ENCODE data around the gene CPLANE2.
A peak's percentile ranks its signal among the peaks of the same experiment; 100 is the strongest.
"Not testable (repeated sequence)": the region's sequence is repeated elsewhere in the genome, so short reads cannot be mapped to it uniquely, and the experiment has no call there.

The CPLANE2 gene

DNA sequence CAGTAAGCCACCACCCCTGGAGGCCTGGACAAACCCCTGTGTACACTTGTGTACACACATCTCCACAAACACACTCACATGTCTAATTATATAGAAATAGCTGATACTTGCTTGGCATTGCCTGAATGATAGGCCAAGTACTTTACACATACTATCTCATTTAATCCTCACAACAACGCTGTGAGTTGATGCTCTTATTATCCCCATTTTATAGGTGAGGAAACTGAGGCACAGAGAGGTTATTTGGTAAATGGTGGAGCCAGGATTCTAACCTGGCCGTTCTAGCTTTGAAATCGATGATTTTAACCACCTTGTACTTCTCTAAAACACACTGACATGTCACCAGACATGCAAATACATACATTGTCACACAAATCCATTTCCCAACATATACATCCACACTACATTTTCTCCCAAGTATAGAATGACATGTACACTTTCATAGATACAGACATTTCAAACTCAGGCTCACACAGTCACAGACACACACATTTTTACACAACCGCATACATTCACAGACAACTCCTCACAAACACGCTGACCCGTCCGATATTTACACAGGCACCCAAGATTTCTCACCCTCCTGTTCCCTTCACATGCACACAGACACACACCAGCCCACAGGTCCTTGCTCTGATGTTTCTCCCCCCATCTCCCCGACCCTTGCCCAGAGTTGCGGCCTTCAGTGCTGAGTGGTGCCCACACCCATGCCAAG, 27.7 kb downstream of the CPLANE2 start:
- DNase-seq (ENCODE audit: low read depth in 3 of 3): no peak

DNA sequence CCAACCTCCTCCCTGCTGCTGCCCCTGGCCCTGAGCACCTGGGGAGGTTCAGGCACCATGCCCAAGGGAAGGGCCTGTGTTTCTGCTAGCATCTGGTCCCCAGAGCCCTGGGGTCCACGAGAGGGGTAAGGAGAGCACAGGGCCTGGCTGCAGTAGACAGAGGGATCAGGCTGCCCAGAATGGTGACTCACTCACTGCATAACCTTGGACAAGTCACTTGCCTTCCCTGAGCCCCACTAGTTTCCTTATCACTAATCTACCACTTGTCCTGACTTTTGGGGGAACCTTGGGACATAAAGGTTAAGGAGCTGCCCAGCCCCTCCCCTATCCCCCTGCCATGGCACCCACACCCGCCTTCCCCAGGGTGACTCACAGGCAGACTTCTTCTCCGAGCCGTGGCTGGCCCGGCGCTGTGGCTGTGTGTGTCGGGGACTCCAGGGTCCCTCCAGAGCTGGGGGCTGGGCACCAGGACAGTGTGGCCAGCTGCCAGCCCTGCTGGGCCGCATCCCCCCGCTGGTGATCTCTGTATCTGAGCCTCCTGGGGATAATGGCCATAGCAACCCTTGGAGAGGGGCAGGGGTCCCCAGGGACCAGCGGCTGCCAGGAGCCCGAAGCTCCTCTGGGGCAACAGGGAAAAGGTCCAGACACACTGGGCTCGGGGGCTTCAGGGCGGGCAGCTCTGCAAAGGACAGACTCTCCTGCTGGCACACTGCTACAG, 28.6 kb downstream of the CPLANE2 start:
- DNase-seq (ENCODE audit: low read depth in 3 of 3): no peak

GRCh38 chr1:16207318-16208269, 29.4 kb downstream of the CPLANE2 start:
- DNase-seq (ENCODE audit: low read depth in 3 of 3): no peak

DNA sequence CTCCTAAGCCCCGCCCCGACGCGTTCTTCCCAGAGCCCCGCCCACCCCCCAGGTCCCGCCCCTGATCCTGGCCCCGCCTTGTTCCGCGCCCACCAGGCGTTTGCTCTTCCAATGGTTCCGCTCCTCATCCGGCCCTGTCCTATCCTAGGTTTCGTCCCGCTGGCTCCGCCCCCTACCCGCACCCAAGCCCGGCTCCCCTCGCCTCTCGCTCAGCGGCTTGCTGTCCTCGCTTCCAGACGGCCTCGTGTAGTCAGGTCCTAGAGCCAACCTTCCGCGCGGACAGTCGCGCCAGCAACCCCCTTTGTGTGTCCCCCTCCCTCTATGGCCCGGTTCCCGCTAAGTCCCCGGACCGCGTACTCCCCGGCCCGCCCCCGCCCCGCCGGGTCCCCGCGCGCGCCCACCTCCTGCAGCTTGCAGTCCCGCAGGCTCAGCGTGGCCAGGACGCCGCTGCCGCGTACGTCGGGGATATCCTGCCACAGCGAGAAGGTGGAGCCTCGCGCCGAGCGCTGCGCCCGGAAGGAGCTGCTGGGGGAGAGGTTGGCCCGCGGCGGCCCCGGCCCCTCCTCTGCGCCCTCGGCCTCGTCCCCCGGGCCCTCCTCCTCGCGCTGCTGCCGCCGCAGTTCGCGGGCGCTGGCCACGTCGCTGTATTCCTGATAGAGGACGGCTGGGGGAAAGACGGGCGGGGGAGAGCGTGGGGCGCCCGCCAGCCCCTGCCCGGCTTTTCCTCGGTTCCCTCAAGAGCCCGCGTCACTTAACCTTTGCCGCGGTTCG, 30.3 kb downstream of the CPLANE2 start:
- DNase-seq (ENCODE audit: low read depth in 3 of 3): peak; percentile 88 to 94 (median 89)

DNA sequence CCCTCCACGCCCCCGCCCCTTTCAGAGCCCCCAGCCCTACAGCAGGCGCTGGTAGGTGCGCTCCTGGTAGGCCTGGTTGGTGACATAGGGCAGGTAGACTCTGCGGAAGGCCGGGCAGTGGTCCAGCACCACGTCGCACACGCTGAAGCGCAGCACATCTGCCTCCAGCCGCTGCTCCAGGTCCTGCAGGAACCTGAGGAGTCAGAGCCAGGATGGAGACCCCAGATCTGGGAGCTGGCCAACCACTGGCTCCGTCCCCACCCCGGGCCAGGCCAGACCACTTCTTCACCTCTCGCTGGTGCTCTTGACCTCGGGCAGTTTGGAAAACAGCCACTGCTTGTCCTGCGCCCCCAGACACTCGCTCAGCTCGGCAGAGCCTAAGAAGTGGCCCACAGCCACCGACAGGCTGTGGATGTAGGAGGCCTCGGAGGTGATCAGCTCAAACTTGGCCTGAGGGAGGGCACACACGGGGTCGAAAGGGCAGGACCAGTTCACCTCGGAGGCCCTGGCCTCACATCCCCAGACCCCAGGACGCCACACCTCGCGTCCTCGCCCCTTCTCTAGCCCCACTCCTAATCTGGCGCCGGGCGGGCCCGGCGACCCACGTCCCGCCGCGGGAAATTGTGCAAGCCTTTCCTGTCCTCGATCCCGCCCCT, 31.0 kb downstream of the CPLANE2 start:
- no peak for DNase-seq (ENCODE audit: low read depth in 3 of 3)

DNA sequence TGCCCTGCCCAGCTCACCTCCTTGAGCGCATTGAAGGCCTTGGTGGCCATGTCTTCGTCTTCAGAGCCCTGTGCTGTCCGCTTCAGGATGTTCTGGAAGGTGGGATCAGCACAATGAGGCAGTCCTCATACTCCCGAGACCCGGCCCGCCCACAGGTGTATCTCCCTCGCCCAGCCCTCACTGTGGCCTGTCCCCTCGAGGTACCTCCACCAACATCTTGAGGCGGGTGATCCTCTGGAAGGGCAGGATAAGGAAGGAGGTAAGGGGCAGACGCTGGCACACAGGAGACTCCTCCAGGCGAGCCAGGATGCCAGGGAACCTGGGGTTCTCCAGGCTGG, 31.7 kb downstream of the CPLANE2 start:
- no peak for DNase-seq (ENCODE audit: low read depth in 3 of 3)

GRCh38 chr1:16204634-16205333, 32.2 kb downstream of the CPLANE2 start:
- peak in 1 of 3 experiments; percentile 30 for DNase-seq (ENCODE audit: low read depth in 3 of 3)

- DNase-seq (ENCODE audit: low read depth in 3 of 3): no peak
Observed at GRCh38 chr1:16204216-16204615, 32.8 kb downstream of the CPLANE2 start.

GRCh38 chr1:16203550-16203949, 33.4 kb downstream of the CPLANE2 start:
- DNase-seq (ENCODE audit: low read depth in 3 of 3): no peak

DNA sequence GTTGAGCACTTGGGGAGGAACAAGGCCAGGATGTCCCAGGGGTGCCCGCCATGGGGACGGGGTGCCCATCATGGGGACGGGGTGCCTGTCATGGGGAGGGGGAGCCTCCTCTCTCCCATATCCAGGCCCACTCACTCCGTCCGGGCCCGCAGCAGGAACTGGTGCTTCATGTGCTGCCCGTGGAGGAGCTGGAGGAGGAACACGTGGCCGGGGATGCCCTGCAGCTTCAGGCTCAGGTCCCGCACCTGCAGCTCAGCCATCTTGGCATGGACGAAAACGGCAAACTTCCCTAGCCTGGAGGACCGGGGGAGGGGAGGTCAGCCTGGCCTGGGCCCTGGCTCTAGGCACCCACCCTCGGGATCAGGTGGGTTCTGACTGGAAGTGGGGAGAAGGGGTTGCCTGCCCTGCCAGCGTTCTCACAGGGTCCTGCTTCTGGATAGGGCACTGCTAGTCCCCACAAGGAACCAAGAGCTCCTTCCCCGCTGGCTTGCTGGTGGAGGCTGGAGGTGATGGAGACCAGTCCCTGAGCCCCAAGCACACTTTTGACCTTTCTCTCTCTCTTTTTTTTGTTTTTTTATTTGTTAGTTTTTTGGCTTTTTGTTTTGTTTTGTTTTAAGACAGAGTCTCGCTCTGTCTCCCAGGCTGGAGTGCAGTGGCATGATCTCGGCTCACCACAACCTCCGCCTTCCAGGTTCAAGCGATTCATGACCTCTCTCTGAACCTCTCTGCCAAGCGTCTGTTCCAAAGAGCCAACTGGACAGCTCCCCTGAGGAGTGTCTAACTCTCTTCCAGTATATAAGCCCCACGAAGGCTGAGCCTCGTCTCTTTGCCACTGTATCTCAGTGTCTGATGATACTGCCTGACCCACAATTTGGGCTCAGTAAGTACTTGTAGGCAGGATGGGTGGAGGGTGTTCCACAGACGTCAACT, 34.4 kb downstream of the CPLANE2 start:
- DNase-seq (ENCODE audit: low read depth in 3 of 3): no peak

GRCh38 chr1:16199700-16200099, 37.3 kb downstream of the CPLANE2 start:
- no peak for DNase-seq (ENCODE audit: low read depth in 3 of 3)

GRCh38 chr1:16199157-16199501, 37.9 kb downstream of the CPLANE2 start:
- DNase-seq (ENCODE audit: low read depth in 3 of 3): no peak

DNA sequence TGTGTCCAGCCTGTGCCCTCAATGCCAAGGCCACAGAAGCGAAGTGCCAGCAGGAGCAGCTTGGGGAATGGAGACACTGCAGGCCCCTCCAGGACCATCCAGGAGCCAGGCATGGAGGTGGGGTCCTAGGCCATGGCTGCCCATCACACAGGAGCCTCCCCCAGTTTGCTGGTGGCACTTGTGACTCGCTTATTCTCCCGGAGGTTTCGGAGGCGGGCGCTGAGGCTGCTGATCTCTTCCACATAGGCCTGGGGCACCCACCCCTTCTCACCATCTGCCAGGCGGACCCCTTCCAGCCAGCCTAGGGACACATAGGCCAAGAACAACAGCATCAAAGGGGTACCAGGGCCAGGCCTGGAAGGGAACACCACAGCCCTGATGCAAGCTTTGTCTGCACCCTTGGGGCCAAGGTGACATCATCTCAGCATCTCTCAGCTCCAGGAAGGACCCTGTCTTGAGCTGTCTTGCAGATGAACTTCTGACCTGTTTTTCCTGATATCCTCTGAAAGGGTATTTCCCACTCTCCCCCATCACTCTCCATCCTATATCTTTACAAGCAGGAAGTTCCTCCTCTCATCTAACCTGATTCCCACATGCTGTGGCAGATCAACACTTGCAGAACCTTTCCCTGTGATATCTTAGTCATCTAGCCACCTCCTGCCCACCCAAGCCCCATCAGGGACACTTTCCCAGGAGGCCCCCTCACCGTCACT, 38.4 kb downstream of the CPLANE2 start:
- DNase-seq (ENCODE audit: low read depth in 3 of 3): no peak

DNA sequence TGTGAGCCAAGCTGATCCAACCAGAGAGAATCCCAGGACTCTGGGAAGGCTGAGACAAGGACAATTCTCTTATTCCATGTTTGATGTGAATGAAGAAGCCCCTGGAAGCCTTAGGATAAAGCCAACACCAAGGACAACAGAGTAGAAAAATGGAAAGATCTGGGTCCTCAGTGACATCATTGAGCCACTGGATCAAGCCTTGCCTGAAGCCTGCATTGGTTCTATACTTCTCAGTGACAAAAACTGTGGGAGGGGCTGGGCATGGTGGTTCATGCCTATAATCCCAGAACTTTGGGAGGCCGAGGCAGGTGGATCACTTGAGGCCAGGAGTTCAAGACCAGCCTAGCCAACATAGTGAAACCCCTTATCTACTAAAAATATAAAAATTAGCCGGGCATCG, 40.1 kb downstream of the CPLANE2 start:
- DNase-seq (ENCODE audit: low read depth in 3 of 3): no peak

DNA sequence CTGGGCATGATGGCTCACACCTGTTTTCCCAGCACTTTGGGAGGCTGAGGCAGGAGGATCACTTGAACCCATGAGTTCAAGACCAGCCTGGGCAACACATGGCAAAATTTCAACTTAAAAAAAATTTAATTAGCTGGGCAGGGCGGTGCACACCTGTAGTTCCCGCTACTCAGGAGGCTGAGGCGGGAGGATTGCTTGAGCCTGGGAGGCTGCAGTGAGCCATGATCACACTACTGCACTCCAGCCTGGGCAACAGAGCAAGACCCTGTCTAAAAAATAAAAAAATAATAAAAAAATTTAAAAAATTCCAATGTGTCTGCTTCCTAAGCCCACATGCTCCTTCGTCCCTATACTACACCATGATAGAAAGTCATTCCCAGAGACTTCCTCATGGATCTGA, 40.8 kb downstream of the CPLANE2 start:
- not testable (repeated sequence) for DNase-seq (ENCODE audit: low read depth in 3 of 3)

- DNase-seq (ENCODE audit: low read depth in 3 of 3): no peak
Observed at GRCh38 chr1:16195518-16195905, 41.5 kb downstream of the CPLANE2 start.

- DNase-seq (ENCODE audit: low read depth in 3 of 3): no peak
Observed at GRCh38 chr1:16191916-16192546, 45.0 kb downstream of the CPLANE2 start.

DNA sequence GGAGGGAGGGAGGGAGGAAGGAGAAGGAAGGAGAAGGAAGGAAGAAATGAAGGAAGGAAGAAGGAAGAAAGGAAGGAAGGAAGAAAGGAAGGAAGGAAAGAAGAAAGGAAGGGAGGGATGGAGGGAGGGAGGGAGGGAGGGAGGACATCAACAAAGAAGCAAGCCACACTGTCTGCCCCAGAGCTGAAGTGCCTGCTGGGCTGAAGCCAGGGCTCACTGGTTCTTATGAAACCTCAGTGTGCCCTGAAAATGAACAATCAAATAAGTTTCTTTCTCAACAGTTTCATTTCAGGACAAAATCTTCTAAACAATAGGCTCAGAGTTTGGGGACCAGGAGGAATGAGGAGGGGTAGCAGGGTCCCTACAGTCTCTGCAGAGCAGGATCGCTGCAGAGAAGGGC, 45.7 kb downstream of the CPLANE2 start:
- no peak for DNase-seq (ENCODE audit: low read depth in 3 of 3)
